Inflammatory macrophage (primary cell): ENCODE results near the gene AUTS2.
"Not testable (repeated sequence)": the region's sequence is repeated elsewhere in the genome, so short reads cannot be mapped to it uniquely, and the experiment has no call there.

Experiments used
- DNase-seq, 2 donors: peaks; one replicate each; pipeline ENCODE4 v3.0.0-alpha.2; 2020 to 2022

The AUTS2 gene

DNA sequence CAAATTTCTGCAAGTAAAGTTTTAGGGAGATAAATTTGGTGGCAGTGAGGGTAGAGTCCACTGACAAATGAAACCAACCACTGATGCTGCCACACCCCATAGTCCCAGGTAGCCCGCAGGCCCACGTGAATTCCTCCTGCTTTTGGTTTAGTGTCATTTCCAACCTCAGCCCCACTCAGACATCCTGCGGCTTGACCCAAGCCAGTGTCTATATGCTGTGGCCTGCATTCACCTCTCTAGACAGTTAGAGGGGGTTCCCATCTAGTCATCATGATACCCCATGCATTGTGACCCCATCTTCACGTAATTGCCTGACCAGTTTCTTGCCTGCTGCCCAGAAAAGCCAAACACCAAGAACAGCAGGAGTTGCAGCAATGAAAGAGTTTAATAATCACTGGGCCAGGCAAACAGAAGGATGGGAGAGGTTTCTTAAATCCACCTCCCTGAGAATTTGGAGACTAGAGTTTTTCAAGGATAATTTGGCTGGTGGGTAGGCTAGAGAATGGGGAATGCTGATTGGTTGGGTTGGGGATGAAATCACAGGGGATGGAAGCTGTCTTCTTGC is 1201.6 kb downstream of the AUTS2 start:
- no peak for DNase-seq

DNA sequence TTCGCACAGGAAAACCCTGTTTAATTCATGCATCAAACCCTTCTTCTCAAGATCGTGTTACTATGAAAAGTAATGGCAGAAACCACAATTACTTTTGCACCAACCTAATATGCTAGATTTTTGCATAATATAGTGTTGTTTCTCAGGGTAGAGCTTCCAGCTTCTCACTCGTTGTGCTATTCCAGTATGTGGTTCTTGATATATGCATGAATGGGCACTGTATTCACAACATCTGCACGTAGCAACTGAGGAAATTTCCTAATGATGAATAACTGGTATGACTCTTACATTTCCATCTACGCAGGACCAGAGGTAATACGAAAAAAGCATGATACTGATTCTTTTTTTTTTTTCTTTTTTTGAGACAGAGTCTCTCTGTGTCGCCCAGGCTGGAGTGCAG is 1207.1 kb downstream of the AUTS2 start:
- DNase-seq, result no peak

DNA sequence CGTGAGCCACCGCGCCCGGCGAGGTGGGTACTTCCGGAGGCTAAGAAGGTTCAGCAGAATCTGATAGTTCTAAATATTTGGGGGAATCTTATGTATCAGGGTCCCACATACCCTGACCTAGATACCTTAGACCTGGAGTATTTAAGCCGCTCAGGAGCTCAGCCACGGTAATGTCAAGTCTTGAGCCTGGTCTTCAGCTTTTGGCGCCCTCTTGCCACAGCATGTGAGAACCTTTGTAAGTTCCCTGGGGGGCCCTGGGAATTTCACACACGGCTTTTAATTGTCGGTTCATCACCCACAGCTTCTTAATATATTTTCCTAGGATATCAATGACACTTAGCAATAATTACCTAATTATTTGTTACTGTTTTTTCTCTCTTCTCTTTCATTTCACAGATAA is 1209.4 kb downstream of the AUTS2 start:
- DNase-seq, result no peak

DNA sequence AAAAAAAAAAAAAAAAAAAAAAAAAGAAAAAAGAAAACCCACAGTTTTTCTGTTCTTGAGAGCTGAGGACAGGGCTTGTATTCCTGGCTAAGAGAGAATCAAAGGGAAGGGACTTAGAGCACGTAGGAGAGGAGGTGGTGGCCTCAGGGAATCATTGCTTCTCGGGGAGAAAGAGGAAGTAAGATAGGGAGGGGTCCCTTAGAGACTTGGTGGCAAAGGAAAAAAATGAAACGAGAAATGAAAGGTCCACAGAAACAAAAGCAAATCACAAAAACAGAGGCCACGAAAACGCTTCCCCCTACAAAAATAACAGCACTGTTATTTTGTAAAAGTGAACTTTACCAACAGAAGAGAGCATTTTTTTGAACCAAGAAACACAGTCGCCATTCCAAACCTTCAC is 1210.6 kb downstream of the AUTS2 start:
- no peak for DNase-seq

DNA sequence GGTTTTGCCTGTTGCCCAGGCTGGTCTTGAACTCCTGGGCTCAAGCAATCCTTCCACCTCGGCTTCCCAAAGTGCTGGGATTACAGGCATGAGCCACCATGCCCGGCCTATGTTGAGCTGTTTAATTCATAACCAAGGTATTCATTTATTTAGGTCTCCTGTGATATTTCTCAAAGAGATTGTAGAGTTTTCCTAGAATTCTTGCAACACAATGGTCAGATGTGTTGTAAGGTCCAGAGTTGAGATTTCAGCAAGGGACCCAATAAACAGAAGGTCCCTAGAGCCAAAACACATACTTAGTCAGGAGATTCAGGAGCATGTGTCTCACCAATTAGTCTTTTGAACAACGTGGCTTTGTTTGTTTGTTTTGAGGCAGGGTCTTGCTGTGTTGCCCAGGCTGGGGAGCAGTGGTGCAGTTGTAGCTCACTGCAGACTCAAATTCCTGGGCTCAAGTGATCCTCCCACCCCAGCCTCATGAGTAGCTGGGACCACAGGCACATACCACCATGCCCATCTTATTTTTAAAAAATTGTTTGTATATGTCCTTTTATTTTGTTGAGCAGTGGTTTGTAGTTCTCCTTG is 1212.4 kb downstream of the AUTS2 start:
- no peak for DNase-seq

DNA sequence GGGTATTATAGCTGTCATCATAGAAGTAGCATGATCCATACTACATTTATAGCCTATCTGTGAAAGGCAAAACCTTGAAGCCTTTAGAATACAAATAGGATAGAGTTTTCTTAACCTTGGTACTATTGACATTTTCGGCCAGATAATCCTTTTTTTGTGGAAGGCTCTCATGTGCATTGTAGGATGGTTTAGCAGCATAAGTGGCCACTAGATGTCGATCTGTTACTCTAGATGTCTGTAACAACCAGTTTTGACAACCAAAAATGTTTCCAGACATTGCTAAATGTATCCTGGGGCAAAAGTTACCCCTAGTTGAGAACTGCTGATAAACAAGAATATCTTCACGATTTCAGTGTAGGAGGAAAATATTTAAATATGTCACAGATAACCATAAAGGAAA is 1214.2 kb downstream of the AUTS2 start:
- no peak for DNase-seq

DNA sequence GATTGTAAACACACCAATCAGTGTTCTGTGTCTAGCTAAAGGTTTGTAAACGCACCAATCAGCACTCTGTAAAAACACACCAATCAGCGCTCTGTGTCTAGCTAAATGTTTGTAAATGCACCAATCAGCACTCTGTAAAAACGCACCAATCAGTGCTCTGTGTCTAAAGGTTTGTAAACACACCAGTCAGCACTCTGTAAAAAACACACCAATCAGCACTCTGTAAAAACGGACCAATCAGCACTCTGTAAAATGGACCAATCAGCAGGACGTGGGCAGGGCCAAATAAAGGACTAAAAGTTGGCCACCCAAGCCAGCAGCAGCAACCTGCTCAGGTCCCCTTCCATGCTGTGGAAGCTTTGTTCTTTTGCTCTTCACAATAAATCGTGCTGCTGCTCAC is 1224.2 kb downstream of the AUTS2 start:
- DNase-seq, result not testable (repeated sequence)

DNA sequence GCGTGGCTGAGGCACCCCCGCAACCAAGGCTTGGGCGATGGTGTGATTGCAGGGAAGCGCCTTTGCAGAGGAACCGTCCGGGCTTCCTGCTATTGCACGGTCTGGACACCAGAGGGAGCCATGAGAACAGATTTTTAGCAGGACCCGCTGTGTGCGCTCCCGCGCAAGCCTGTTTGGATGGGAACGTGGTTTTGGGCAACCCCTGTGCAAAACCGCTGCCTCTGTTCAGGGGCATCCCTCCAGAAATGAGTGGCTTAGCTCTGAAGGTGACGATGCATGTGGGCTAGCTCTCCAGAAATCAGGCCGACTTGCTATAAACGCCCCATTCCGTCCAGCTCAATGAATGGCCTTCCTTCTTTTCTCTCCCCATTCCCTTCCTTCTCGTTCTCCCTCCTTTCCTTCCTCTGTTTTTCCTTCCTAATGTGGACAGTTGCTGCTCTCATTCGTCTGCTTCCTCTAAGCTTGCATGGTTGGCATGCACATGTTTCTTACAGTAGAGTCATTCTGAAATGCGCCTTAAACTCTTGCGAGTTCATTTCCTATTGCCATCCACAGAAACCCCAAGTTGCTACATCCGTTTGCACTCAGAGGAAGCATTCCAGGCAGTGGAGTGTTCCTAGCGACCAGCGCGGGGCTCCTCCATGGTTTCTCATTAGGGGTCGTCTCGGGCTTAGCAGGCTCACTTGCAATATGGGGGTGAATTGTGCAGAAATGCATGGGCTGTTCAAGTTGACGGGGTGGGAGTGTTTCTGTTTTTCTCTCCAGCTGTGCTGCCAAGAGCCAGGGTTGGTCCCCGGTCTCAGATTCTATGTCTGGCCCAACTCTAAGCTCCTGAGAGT is 1231.2 kb downstream of the AUTS2 start:
- DNase-seq, result peak; percentile 47 to 60

DNA sequence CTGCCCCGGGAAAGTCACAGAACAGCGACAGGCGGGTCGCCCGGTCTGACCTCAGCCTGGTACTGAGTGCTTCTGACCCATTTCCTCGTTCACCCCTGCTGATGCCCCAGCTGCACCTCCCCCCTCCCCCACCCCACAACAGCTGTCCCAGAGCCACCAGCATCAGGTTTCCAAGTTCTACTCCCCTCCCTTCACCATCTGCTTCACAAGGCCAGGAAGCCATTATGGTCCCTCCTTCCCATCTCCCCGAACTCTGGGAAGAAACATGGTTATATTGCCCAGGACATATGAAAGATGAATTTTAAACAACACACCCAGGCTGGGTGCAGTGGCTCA is 1231.8 kb downstream of the AUTS2 start:
- no peak for DNase-seq

DNA sequence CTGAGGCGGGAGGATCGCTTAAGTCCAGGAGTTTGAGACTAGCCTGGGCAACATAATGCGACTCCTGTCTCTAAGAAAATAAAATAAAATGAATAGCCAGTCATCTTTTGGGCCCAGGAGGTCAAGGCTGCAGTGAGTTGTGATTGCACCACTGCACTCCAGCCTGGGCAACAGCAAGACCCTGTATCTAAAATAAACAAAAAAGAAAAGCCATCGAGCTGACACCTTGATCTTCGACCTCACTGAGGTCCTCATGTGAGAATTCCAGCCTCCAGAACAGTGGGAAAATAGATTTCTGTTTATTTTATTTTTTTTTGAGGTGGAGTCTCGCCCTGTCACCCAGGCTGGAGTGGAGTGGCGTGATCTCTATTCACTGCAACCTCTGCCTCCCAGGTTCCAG is 1232.2 kb downstream of the AUTS2 start:
- no peak for DNase-seq

DNA sequence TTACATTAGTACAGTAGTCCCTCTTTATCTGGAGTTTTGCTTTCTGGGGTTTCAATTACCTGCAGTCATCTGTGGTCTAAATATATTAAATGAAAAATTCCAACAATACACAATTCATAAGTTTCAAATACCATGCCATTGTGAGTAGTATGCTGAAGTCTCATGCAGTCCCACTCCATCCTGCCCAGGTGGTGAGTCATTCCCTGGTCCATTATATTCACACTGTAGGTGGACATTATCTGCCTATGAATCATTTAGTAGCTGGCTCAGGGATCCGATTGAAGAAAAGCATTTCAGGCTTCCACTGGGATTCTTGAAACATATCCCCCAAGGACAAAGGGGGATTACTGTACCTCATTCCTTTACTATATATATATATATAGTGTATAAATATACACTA is 1235.5 kb downstream of the AUTS2 start:
- no peak for DNase-seq

DNA sequence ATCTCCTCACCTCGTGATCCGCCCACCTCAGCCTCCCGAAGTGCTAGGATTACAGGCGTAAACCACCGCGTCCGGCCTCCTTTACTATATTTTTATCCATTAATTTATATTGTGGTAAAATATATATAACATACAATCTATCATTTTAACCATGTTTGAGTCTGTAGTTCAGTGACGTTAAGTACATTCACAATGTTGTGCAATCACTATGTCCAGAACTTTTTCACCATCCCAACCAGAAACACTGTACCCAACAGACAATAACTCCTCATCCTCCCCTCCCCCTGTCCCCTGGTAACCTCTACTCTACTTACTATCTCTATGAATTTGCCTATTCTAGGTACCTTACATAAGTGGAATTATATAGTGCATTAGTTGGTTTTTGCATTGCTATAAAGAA is 1236.1 kb downstream of the AUTS2 start:
- no peak for DNase-seq

DNA sequence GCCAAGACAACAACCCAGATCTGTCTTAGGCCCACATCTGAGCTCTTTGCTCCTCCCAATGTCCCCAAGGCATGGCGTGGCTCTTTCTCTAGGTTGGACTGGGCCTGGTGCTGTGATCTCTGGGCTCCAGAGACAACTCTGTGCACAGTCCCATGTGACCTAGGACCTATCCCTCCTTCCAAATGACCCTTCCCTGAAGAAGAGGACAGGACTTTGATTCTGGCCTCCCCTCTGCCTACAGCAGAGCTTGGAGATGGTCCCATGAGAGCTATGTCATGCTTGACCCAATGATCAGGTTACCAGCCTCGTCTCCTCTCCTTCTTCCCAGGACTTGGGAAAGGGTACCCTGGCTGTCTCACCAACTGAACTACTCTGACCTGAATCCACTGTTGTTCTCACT is 1237.4 kb downstream of the AUTS2 start:
- no peak for DNase-seq

DNA sequence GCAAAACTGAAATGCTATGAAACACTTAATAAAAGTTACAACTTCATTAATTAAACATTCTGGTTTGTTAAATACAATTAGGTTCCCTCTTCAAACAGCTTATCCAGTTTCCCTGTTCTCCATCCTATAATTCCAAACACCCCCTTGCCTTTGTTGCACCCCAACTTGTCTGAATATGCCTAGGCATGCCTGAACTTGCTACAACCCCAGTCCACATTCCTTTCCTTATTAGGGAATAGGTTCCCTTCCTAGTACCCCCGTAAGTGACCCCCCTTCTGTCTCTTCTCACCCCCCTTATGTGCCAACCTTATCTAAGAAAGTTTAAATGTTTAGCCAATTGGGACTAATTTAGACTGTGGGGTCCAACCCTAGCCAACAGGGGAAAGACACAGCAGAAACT is 1238.0 kb downstream of the AUTS2 start:
- DNase-seq, result no peak

DNA sequence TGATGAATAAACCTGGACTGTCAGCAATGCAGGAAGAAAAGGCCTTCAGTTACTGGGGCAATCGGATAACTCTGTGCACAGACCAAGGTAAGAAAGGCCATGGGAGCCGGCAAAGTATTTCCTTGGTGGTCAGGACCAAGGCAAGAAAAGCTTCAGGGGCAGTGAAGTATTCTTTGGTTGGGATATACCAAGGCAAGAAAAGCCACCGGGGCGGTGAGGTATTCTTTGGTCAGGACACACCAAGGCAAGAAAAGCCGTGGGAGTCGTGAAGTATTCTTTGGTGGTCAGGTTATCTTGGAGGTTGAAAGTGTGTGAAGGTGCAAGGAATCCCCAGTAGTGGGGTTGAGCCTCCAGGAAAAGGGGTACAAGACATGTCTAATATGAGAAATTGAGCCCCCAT is 1238.7 kb downstream of the AUTS2 start:
- DNase-seq, result no peak

DNA sequence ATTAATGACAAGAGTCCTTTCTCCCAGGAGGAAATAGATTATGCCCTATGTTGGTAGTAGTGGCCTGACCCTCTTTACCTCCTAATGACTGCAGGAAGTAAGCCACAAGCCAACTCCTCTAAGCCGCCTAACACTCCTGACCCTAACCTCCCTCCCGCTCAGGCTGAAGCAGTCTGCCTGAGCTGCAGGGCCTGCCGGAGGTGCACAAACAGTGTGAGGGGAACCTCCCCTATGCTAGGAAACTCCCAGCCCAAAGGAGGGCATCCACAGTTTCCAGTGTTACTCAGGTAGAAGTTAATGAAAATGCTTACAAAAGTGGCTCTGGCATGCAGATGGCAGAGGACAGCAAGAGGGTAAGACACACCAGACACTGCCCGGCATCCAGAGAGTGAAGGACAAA is 1239.3 kb downstream of the AUTS2 start:
- DNase-seq, result no peak

DNA sequence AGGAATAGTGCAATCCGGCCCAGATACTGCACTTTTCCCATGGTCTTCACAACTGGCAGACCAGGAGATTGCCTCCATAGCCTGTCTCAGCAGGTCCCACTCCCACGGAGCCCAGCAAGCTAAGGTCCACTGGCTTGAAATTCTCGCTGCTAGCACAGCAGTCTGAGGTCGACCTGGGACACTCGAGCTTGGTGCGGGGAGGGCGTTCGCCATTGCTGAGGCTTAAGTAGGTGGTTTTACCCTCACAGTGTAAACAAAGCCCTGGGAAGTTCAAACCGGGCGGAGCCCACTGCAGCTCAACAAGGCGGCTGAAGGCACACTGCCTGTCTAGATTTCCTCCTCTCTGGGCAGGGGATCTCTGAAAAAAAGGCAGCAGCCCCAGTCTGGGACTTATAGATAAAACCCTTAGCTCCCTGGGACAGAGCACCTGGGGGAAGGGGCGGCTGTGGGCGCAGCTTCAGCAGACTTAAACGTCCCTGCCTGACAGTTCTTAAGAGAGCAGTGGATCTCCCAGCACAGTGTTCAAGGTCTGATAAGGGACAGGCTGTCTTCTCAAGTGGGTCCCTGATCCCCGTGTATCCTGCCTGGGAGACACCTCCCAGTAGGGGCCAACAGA is 1240.1 kb downstream of the AUTS2 start:
- DNase-seq, result no peak
